ENCODE results near the gene C20orf141.

Gene C20orf141

DNA sequence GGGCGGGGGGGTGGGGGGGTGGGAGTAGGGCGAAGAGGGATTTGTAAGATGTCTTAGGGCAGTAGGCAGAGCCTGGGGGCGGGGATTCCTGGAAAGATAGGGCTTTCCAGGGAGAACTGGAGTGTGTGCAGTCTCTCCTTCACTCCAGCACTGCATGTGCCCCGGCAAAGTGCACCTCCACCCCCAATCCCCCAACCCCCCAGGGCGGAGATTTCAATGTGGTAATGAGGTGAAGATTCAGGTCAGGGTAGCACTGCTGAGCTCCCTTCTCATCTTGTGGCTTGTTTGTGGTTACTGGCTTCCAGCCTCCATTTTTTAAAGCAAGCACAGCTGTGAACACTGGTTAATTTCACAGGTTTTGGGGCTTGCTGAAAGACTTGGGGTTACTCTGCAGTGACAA, 7.3 kb downstream of the C20orf141 start:
- Histone ChIP-seq H2AFZ (ENCODE audit: low read depth, low read length, severe bottlenecking) (no peak overlapping the region), H3K27ac (ENCODE audit: low read depth, low read length) (no peak overlapping the region), H3F3A (ENCODE audit: insufficient read depth) (no peaks in the 10 kb centered on the region), H3K9ac (ENCODE audit: low read length) (no peak overlapping the region), H3K4me3 (ENCODE audit: insufficient read depth, low read length, poor library complexity, severe bottlenecking) (no peak overlapping the region), H3K4me2 (ENCODE audit: low read depth, low read length, poor library complexity, severe bottlenecking) (no peak overlapping the region), H3K36me3 (ENCODE audit: low read length) (no peaks in the 10 kb centered on the region), H3K27me3 (ENCODE audit: low read length) (no peaks in the 10 kb centered on the region), H3K9me2 (replicated peaks; ENCODE audit: insufficient read depth, low read length) (no peaks in the 10 kb centered on the region), H3K9me3 (ENCODE audit: insufficient read depth, low read length) (no peaks in the 10 kb centered on the region), H3K79me2 (ENCODE audit: insufficient read depth, low read length) (no peaks in the 10 kb centered on the region), H4K20me1 (ENCODE audit: low read depth, low read length) (no peaks in the 10 kb centered on the region)
- TF ChIP-seq, protein P1, sequence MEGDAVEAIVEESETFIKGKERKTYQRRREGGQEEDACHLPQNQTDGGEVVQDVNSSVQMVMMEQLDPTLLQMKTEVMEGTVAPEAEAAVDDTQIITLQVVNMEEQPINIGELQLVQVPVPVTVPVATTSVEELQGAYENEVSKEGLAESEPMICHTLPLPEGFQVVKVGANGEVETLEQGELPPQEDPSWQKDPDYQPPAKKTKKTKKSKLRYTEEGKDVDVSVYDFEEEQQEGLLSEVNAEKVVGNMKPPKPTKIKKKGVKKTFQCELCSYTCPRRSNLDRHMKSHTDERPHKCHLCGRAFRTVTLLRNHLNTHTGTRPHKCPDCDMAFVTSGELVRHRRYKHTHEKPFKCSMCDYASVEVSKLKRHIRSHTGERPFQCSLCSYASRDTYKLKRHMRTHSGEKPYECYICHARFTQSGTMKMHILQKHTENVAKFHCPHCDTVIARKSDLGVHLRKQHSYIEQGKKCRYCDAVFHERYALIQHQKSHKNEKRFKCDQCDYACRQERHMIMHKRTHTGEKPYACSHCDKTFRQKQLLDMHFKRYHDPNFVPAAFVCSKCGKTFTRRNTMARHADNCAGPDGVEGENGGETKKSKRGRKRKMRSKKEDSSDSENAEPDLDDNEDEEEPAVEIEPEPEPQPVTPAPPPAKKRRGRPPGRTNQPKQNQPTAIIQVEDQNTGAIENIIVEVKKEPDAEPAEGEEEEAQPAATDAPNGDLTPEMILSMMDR (IDR thresholded peaks at IDR 0.05; ENCODE audit: insufficient read depth, low read length, poor library complexity, severe bottlenecking), result no peak
- no peak for TF ChIP-seq EZH2phosphoT487 (conservative IDR thresholded peaks at IDR 0.05; ENCODE audit: low read length)

DNA sequence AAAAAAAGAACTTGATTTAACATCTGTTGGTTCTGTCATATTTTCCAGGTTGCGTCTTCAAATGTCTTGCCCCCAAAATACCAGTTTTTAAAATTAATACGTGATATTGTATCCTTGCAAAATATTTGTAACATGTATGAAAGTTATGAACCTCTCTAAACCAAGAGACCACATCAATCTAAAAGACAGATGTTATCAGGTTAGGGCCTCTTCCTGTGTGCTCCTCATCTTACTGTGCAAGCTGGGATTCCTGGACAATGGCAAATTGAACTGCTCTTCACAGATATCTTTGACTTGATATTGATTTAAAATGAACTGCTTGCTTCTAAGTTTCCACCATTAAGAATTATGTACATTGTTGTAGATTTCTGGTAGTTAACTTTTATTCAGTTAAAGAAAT, 11.0 kb downstream of the C20orf141 start:
- no peaks in the 10 kb centered on the region for H3K9me3 ChIP-seq (ENCODE audit: insufficient read depth, low read length)
- H3K79me2 ChIP-seq (ENCODE audit: insufficient read depth, low read length), result no peaks in the 10 kb centered on the region
- no peaks in the 10 kb centered on the region for H3K27me3 ChIP-seq (ENCODE audit: low read length)
- no peak overlapping the region for H3K9ac ChIP-seq (ENCODE audit: low read length)
- no peak for TF ChIP-seq EZH2phosphoT487 (conservative IDR thresholded peaks at IDR 0.05; ENCODE audit: low read length)
- TF ChIP-seq, protein P1 (IDR thresholded peaks at IDR 0.05; ENCODE audit: insufficient read depth, low read length, poor library complexity, severe bottlenecking), result no peak
- no peaks in the 10 kb centered on the region for H3K9me2 ChIP-seq (replicated peaks; ENCODE audit: insufficient read depth, low read length)
- H3K36me3 ChIP-seq (ENCODE audit: low read length), result no peaks in the 10 kb centered on the region
- no peak overlapping the region for H3K27ac ChIP-seq (ENCODE audit: low read depth, low read length)
- no peaks in the 10 kb centered on the region for H3F3A ChIP-seq (ENCODE audit: insufficient read depth)
- H2AFZ ChIP-seq (ENCODE audit: low read depth, low read length, severe bottlenecking), result no peak overlapping the region
- no peak overlapping the region for H3K4me3 ChIP-seq (ENCODE audit: insufficient read depth, low read length, poor library complexity, severe bottlenecking)
- H4K20me1 ChIP-seq (ENCODE audit: low read depth, low read length), result no peaks in the 10 kb centered on the region
- H3K4me2 ChIP-seq (ENCODE audit: low read depth, low read length, poor library complexity, severe bottlenecking), result no peak overlapping the region

DNA sequence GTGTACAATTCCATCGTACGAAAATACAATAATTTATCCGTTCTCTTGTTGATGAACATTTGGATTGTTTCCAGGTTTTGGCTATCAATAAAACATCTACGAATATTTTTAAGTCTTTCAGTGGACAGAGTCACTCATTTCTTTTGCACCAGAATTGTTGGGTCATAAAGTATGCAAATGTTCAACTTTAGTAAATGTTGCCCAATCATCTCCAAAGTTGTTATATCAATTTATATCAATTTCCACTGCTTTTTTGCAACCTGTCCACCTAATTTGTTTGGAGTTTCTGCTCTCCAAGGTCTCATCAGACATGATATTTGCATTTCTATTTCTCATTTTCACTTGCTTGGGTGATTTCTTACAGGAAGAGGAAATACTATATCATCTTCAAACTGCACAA, 11.9 kb downstream of the C20orf141 start:
- no peaks in the 10 kb centered on the region for H3K9me3 ChIP-seq (ENCODE audit: insufficient read depth, low read length)
- H3K79me2 ChIP-seq (ENCODE audit: insufficient read depth, low read length), result no peaks in the 10 kb centered on the region
- TF ChIP-seq, protein P1 (IDR thresholded peaks at IDR 0.05; ENCODE audit: insufficient read depth, low read length, poor library complexity, severe bottlenecking), result no peak
- TF ChIP-seq EZH2phosphoT487 (conservative IDR thresholded peaks at IDR 0.05; ENCODE audit: low read length), result no peak
- no peak overlapping the region for H3K27ac ChIP-seq (ENCODE audit: low read depth, low read length)
- H3K36me3 ChIP-seq (ENCODE audit: low read length), result no peaks in the 10 kb centered on the region
- H3K4me2 ChIP-seq (ENCODE audit: low read depth, low read length, poor library complexity, severe bottlenecking), result no peak overlapping the region
- no peaks in the 10 kb centered on the region for H4K20me1 ChIP-seq (ENCODE audit: low read depth, low read length)
- H3K9me2 ChIP-seq (replicated peaks; ENCODE audit: insufficient read depth, low read length), result no peaks in the 10 kb centered on the region
- H3F3A ChIP-seq (ENCODE audit: insufficient read depth), result no peaks in the 10 kb centered on the region
- no peak overlapping the region for H3K9ac ChIP-seq (ENCODE audit: low read length)
- H3K4me3 ChIP-seq (ENCODE audit: insufficient read depth, low read length, poor library complexity, severe bottlenecking), result no peak overlapping the region
- H3K27me3 ChIP-seq (ENCODE audit: low read length), result no peaks in the 10 kb centered on the region
- H2AFZ ChIP-seq (ENCODE audit: low read depth, low read length, severe bottlenecking), result no peak overlapping the region
